ENCODE data around the gene MYO1B.

The MYO1B gene

DNA sequence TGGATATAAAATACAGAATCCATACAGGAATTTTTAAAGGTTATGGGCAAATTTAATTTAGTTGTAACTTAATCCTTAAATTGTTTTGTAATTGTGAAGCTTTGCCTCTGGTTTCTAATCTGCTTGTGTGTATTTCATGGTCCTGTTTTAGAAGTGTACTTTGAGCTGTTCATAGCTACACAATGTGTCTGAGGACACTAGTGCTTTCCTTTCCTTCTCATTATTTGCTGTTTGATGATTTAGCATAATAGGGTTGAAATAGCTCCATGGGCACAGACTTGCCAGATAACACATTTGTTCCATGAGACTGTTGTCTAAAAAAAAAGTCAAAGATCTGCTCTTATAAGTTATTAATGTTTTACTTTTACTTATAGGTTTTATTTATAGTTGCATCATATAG is 134.2 kb downstream of the MYO1B start:
- no peaks in the 10 kb centered on the region for H3K9me3 ChIP-seq (ENCODE audit: insufficient read depth, low read depth, low read length)
- H2AFZ ChIP-seq (ENCODE audit: low read length): no peak overlapping the region
- no peak overlapping the region for H3K4me3 ChIP-seq (ENCODE audit: low read length, poor library complexity, severe bottlenecking)
- H3K27me3 ChIP-seq (ENCODE audit: insufficient read depth, low read length, poor library complexity, severe bottlenecking): no peaks in the 10 kb centered on the region
- peaks cover 22% of the 10 kb centered on the region; the same call in 1 of the 2 replicates for H3K36me3 ChIP-seq (ENCODE audit: insufficient read depth, low read length)
- TF ChIP-seq, protein P1, sequence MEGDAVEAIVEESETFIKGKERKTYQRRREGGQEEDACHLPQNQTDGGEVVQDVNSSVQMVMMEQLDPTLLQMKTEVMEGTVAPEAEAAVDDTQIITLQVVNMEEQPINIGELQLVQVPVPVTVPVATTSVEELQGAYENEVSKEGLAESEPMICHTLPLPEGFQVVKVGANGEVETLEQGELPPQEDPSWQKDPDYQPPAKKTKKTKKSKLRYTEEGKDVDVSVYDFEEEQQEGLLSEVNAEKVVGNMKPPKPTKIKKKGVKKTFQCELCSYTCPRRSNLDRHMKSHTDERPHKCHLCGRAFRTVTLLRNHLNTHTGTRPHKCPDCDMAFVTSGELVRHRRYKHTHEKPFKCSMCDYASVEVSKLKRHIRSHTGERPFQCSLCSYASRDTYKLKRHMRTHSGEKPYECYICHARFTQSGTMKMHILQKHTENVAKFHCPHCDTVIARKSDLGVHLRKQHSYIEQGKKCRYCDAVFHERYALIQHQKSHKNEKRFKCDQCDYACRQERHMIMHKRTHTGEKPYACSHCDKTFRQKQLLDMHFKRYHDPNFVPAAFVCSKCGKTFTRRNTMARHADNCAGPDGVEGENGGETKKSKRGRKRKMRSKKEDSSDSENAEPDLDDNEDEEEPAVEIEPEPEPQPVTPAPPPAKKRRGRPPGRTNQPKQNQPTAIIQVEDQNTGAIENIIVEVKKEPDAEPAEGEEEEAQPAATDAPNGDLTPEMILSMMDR (conservative IDR thresholded peaks at IDR 0.05; ENCODE audit: low read length): no peak
- TF ChIP-seq EZH2phosphoT487 (IDR thresholded peaks at IDR 0.05; ENCODE audit: borderline replicate concordance): no peak
- no peaks in the 10 kb centered on the region for H3F3A ChIP-seq (ENCODE audit: low read depth)
- no peaks in the 10 kb centered on the region for H3K79me2 ChIP-seq (ENCODE audit: insufficient read depth, low read length)
- no peaks in the 10 kb centered on the region for H4K20me1 ChIP-seq (ENCODE audit: insufficient read depth, low read length, poor library complexity, severe bottlenecking)
- no peak overlapping the region for H3K9ac ChIP-seq (ENCODE audit: low read depth, low read length, poor library complexity, severe bottlenecking)
- H3K4me1 ChIP-seq (ENCODE audit: insufficient read depth, low read length, poor library complexity, severe bottlenecking): peaks cover 9% of the 10 kb centered on the region
- no peaks in the 10 kb centered on the region for H3K9me2 ChIP-seq (replicated peaks; ENCODE audit: low read depth, low read length)
- H3K4me2 ChIP-seq (ENCODE audit: low read depth, low read length, poor library complexity, severe bottlenecking): no peak overlapping the region

DNA sequence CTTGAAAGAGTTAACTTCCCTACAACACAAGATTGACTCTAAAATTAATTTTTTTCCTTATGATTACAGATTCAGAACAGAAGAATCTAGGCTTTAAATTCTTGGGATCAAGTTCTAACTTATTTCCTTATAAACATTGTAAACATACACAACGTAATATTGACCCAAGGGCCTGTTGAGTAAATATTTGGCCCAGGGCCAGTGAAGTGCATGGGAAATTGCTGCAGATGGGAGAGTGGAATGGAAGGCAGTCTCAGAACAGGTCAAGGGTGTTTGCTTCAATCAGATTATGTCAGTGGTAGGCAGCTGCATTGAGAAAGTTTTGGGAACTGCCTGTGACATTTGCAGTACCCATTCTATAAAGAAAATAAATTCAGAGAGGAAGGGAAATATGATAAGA is 137.6 kb downstream of the MYO1B start:
- no peak overlapping the region for H3K4me2 ChIP-seq (ENCODE audit: low read depth, low read length, poor library complexity, severe bottlenecking)
- peaks cover 50% of the 10 kb centered on the region; the same call in 1 of the 2 replicates for H3K36me3 ChIP-seq (ENCODE audit: insufficient read depth, low read length)
- H2AFZ ChIP-seq (ENCODE audit: low read length): no peak overlapping the region
- H3K9me2 ChIP-seq (replicated peaks; ENCODE audit: low read depth, low read length): no peaks in the 10 kb centered on the region
- H3K4me3 ChIP-seq (ENCODE audit: low read length, poor library complexity, severe bottlenecking): no peak overlapping the region
- H3K9me3 ChIP-seq (ENCODE audit: insufficient read depth, low read depth, low read length): no peaks in the 10 kb centered on the region
- no peaks in the 10 kb centered on the region for H3F3A ChIP-seq (ENCODE audit: low read depth)
- TF ChIP-seq, protein P1 (conservative IDR thresholded peaks at IDR 0.05; ENCODE audit: low read length): no peak
- TF ChIP-seq EZH2phosphoT487 (IDR thresholded peaks at IDR 0.05; ENCODE audit: borderline replicate concordance): no peak
- no peaks in the 10 kb centered on the region for H3K79me2 ChIP-seq (ENCODE audit: insufficient read depth, low read length)
- no peaks in the 10 kb centered on the region for H4K20me1 ChIP-seq (ENCODE audit: insufficient read depth, low read length, poor library complexity, severe bottlenecking)
- H3K27me3 ChIP-seq (ENCODE audit: insufficient read depth, low read length, poor library complexity, severe bottlenecking): no peaks in the 10 kb centered on the region
- no peak overlapping the region for H3K9ac ChIP-seq (ENCODE audit: low read depth, low read length, poor library complexity, severe bottlenecking)
- H3K4me1 ChIP-seq (ENCODE audit: insufficient read depth, low read length, poor library complexity, severe bottlenecking): peaks cover under 1% of the 10 kb centered on the region

DNA sequence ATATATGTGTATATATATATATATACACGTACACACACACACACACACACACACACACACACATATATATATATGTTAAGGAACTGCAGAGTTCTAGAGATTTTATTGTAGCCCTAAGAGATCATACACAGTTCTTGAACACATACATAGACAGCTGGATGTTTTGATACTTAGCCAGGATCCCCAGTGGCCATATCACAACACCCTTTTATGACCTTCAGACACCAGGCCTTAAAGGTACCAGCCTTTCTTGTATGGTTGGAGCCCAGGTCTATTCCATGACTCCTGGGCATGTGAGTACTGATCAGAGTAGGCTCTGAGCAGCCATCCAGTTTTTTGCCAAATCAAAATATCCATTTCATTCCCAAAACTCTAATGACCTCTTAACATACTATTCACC is 138.3 kb downstream of the MYO1B start:
- Histone ChIP-seq H4K20me1 (ENCODE audit: insufficient read depth, low read length, poor library complexity, severe bottlenecking) (no peaks in the 10 kb centered on the region), H3K36me3 (ENCODE audit: insufficient read depth, low read length) (peaks cover 52% of the 10 kb centered on the region; the same call in 1 of the 2 replicates), H3F3A (ENCODE audit: low read depth) (no peaks in the 10 kb centered on the region), H3K4me2 (ENCODE audit: low read depth, low read length, poor library complexity, severe bottlenecking) (no peak overlapping the region), H3K9ac (ENCODE audit: low read depth, low read length, poor library complexity, severe bottlenecking) (no peak overlapping the region), H3K27me3 (ENCODE audit: insufficient read depth, low read length, poor library complexity, severe bottlenecking) (no peaks in the 10 kb centered on the region), H3K79me2 (ENCODE audit: insufficient read depth, low read length) (no peaks in the 10 kb centered on the region), H3K4me1 (ENCODE audit: insufficient read depth, low read length, poor library complexity, severe bottlenecking) (no peaks in the 10 kb centered on the region), H3K9me3 (ENCODE audit: insufficient read depth, low read depth, low read length) (no peaks in the 10 kb centered on the region), H2AFZ (ENCODE audit: low read length) (no peak overlapping the region), H3K9me2 (replicated peaks; ENCODE audit: low read depth, low read length) (no peaks in the 10 kb centered on the region), H3K4me3 (ENCODE audit: low read length, poor library complexity, severe bottlenecking) (no peak overlapping the region)
- no peak for TF ChIP-seq EZH2phosphoT487 (IDR thresholded peaks at IDR 0.05; ENCODE audit: borderline replicate concordance)
- TF ChIP-seq, protein P1 (conservative IDR thresholded peaks at IDR 0.05; ENCODE audit: low read length): no peak

Measured in Loucy (cell line).